Esophagus muscularis mucosa (tissue), 4 donors: ENCODE measurements around the gene FAM3B. TPM values are rescaled to one million over a fixed set of nuclear protein-coding genes. Genes with fewer than 3 reads are reported as not detected.
"Not testable (repeated sequence)": the region's sequence is repeated elsewhere in the genome, so short reads cannot be mapped to it uniquely, and the experiment has no call there.

Source experiments
- DNase-seq: peaks from one replicate; pipeline ENCODE4 v3.0.0-alpha.2; 2017; ENCODE audit errors: extremely low spot score
- H3K27ac ChIP-seq, 4 donors: fragments of 200-600 bp; sonication (generic); replicated peaks in 1 of 4; 1 replicate in 3 of 4; 2 replicates in 1 of 4; pipeline ENCODE4 v1.5.1; 2016 to 2019; ENCODE audit warnings: mild to moderate bottlenecking in 1 of 4
- H3K27me3 ChIP-seq, 4 donors: fragments of 200-600 bp; sonication (generic); one replicate each; pipeline versions ENCODE4 v1.5.1 to v1.6.0; 2016 to 2019
- H3K36me3 ChIP-seq, 4 donors: fragments of 200-600 bp; sonication (generic); one replicate each; pipeline ENCODE4 v1.5.1; 2016 to 2019
- H3K4me1 ChIP-seq, 4 donors: fragments of 200-600 bp; sonication (generic); one replicate each; pipeline ENCODE4 v1.5.1; 2016 to 2019
- H3K4me3 ChIP-seq, 4 donors: fragments of 200-600 bp; sonication (generic); 1 replicate in 2 of 4; 2 replicates in 2 of 4; pipeline ENCODE4 v1.5.1; 2016 to 2019; ENCODE audit warnings: mild to moderate bottlenecking in 4 of 4, moderate library complexity in 1 of 4
- H3K9me3 ChIP-seq, 4 donors: fragments of 200-600 bp; sonication (generic); 1 replicate in 3 of 4; 2 replicates in 1 of 4; pipeline ENCODE4 v1.5.1; 2016 to 2019
- EP300 ChIP-seq: sonication (generic); formaldehyde crosslinking; IDR thresholded peaks from one replicate; pipeline ENCODE4 v1.6.1; 2017; ENCODE audit warnings: antibody characterized with exemption
- POLR2A ChIP-seq: fragments of 450-650 bp; IDR thresholded peaks from one replicate; pipeline ENCODE4 v1.6.1; 2017; ENCODE audit warnings: antibody characterized with exemption, moderate library complexity, mild to moderate bottlenecking, low read depth
- POLR2AphosphoS5 ChIP-seq, 2 donors: sonication (generic); formaldehyde crosslinking; IDR thresholded peaks; one replicate each; pipeline ENCODE4 v1.6.1; 2017; ENCODE audit warnings: antibody characterized with exemption in 2 of 2
- WGBS: methylation state at CpG from one replicate; pipeline ENCODE4 v1.1.5; 2018; 5-methylcytosine and 5-hydroxymethylcytosine counted together
- intact Hi-C: fragments of 100-400 bp; cut with DNase I; formaldehyde crosslinking; loops from one replicate; pipeline ENCODE4 v1.15.1; 2023
- total RNA-seq, 4 donors: library from RNA; depleted of rRNA; stranded (reverse); fragments of >200 nt; gene quantifications; one replicate each; pipeline versions ENCODE4 v1.1.0 to v1.2.1, GENCODE V29; 2016
- TF ChIP-seq, protein P1 (sequence below), 3 experiments: fragments of 200-600 bp in 2 of 3; fragments of 450-650 bp in 1 of 3; sonication (generic) in 2 of 3; IDR thresholded peaks; one replicate each; pipeline ENCODE4 v1.5.1; 2017 to 2019; ENCODE audit warnings: antibody characterized with exemption in 3 of 3, mild to moderate bottlenecking in 2 of 3, moderate library complexity in 1 of 3

Gene FAM3B
- total RNA-seq, 4 donors from 2014 or later, result 0.45 TPM; not detected in 3

DNA sequence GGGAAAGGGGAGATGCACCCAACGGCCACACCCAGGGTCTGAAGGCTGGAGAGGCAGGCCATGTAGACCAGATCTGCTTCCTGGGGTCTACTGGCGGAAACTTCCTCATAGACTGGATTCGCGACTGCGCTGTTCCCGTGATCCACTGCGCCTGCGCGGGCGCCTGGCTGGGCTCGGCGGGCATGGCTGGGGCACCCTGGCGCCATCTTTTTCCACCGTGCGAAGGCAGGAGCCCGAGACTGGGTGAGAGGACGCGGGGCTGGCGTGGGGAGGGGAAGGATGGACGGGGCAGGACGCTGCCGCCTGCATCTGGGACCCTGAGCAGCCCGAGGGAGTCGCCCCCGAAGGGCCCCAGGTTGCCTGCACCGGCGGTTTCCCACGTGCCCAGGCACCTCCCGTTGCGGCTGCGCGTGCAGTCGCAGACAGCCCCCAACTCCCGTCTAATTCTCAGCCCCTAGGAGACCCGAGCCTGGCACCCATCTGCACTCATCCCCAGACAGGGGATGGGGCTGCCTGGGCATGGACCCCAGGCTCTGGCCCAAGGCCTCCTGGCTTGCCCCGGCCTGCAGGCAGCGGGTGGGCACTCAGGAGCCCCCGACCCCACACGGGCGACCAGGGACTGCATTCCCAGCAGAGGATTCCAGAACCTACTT, 12.4 kb upstream of the FAM3B start:
- H3K27ac ChIP-seq, result no peak overlapping the region
- no peak overlapping the region for H3K4me3 ChIP-seq
- peaks cover 0 to 14% (median 7%) of the 10 kb centered on the region in 4 donors for H3K9me3 ChIP-seq
- intact Hi-C loops, result no loop called here
- peaks cover 0 to 14% (median 0%) of the 10 kb centered on the region in 4 donors for H3K27me3 ChIP-seq
- 92% methylated on average over 35 of the region's 40 CpGs for WGBS
- TF ChIP-seq EP300, result no peak
- no peak for DNase-seq
- no peaks in the 10 kb centered on the region for H3K36me3 ChIP-seq
- no peaks in the 10 kb centered on the region for H3K4me1 ChIP-seq

DNA sequence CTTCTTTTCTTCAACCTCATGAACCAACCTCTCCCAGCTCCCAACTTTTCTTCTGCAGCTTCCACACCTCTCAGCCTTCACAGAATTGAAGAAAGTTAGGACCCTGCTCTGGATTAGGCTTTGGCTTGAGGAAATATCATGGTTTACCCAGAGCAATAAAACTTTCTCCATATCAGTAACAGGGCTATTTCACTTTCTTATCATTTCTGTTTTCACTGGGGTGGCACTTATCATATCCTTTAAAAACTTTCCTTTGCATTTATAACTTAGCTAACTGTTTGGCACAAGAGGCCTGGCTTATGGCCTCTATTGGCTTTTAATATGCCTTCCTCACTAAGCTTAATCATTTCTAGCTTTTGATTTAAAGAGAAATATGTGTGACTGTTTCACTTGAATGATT, 9.4 kb upstream of the FAM3B start:
- TF ChIP-seq EP300 (no peak), POLR2AphosphoS5 (IDR thresholded peaks at IDR 0.05) (no peak), POLR2A (no peak)
- TF ChIP-seq, protein P1, sequence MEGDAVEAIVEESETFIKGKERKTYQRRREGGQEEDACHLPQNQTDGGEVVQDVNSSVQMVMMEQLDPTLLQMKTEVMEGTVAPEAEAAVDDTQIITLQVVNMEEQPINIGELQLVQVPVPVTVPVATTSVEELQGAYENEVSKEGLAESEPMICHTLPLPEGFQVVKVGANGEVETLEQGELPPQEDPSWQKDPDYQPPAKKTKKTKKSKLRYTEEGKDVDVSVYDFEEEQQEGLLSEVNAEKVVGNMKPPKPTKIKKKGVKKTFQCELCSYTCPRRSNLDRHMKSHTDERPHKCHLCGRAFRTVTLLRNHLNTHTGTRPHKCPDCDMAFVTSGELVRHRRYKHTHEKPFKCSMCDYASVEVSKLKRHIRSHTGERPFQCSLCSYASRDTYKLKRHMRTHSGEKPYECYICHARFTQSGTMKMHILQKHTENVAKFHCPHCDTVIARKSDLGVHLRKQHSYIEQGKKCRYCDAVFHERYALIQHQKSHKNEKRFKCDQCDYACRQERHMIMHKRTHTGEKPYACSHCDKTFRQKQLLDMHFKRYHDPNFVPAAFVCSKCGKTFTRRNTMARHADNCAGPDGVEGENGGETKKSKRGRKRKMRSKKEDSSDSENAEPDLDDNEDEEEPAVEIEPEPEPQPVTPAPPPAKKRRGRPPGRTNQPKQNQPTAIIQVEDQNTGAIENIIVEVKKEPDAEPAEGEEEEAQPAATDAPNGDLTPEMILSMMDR (IDR thresholded peaks at IDR 0.05), result no peak
- no peak for DNase-seq
- intact Hi-C loops, result no loop called here
- Histone ChIP-seq H3K9me3 (peaks cover 0 to 8% (median 0%) of the 10 kb centered on the region in 4 donors), H3K27ac (no peak overlapping the region), H3K4me3 (no peak overlapping the region), H3K4me1 (no peaks in the 10 kb centered on the region), H3K27me3 (peaks cover 0 to 28% (median 0%) of the 10 kb centered on the region in 4 donors), H3K36me3 (no peaks in the 10 kb centered on the region)

DNA sequence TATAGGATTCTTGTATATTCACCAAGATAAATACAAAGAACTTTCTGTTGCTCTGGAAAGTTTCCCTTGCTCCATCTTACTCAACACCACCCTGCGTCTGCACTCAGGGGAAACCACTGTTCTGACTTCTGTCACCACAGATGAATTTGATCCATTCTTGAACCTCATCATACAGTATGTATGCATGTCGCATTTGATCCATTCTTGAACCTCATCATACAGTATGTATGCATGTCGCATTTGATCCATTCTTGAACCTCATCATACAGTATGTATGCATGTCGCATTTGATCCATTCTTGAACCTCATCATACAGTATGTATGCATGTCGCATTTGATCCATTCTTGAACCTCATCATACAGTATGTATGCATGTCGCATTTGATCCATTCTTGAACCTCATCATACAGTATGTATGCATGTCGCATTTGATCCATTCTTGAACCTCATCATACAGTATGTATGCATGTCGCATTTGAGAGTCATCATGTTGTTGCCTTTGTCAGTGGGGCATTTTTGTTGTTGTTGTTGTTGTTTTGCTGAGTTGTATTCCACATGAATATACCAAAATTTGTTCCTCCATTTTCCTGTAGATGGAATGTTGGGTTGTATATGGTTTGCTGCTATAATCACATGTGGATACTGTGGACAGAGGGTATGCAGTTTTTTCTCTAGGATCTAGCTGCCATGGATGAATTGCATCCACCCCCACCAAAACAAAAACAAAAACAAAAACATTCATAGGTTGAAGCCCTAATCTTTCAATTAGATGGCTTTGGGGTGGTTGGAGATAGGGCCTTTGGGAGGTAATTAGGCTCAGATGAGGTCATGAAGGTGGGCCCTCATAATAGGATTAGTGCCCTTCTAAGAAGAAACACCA, 3.1 kb upstream of the FAM3B start:
- WGBS, result 89% methylated on average over 6 of the region's 8 CpGs

DNA sequence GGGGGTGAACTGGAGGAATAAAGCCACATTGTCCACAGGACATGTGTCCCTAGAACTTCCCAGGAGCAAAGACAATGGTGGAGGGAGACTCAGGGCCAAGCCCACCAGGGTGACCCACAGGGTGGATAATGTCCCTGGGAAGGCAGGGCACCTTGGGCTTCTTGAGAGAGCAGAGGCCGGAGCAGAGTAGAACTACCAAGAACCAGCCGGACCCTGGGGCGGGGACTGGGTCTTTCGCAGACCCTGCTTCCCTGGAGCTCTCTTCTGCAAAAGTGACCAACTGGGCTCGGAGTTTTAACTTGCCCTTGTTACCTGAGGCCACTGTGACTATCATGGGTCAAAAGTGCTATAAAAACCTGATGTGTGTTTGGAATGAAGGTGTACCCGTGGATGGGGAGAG, 875 bp upstream of the FAM3B start:
- no peak overlapping the region for H3K27ac ChIP-seq

More for the DNA sequence above, 3.1 kb upstream of the FAM3B start:
- Histone ChIP-seq H3K4me1 (peaks cover 10 to 14% (median 13%) of the 10 kb centered on the region in 4 donors), H3K27me3 (peaks cover 0 to 43% (median 14%) of the 10 kb centered on the region in 4 donors)
- H3K27ac ChIP-seq, H3K36me3 ChIP-seq, intact Hi-C loops, H3K9me3 ChIP-seq, H3K4me3 ChIP-seq, DNase-seq: not testable (repeated sequence)

DNA sequence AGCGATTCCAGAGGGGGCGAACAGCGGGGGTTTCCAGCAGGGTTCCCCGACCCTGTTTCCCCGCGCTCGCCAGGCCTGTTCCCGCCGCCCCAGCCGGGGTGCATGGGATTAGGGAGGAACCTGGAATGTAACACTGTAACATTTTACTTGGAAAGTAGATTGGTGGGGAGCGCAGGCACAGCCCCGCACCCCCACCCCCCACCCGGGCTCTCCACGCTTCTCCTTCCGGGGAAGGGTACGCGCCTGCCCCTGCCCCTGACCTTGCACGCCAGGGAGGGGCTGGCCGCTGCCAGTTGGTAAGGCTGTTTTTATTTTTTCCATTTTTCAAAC, 427 bp downstream of the FAM3B start:
- no peak for TF ChIP-seq EP300
- no peak for TF ChIP-seq POLR2A
- TF ChIP-seq POLR2AphosphoS5 (IDR thresholded peaks at IDR 0.05), result no peak
- TF ChIP-seq, protein P1 (IDR thresholded peaks at IDR 0.05), result no peak
- intact Hi-C loops, result no loop called here
- no peaks in the 10 kb centered on the region for H3K9me3 ChIP-seq
- H3K36me3 ChIP-seq, result no peaks in the 10 kb centered on the region
- peak overlapping the region; percentile 36 to 55 (median 42) for H3K4me3 ChIP-seq
- H3K27me3 ChIP-seq, result peaks cover 0 to 36% (median 14%) of the 10 kb centered on the region in 4 donors
- H3K4me1 ChIP-seq, result peaks cover 10 to 14% (median 13%) of the 10 kb centered on the region in 4 donors
- no peak overlapping the region for H3K27ac ChIP-seq
- no peak for DNase-seq
- 13% methylated on average over 2 of the region's 19 CpGs for WGBS

More for the DNA sequence above, 875 bp upstream of the FAM3B start:
- WGBS, result 90% methylated on average over 5 of the region's 6 CpGs
- intact Hi-C loops, result no loop called here
- no peaks in the 10 kb centered on the region for H3K9me3 ChIP-seq
- H3K27me3 ChIP-seq, result peaks cover 0 to 37% (median 14%) of the 10 kb centered on the region in 4 donors
- H3K36me3 ChIP-seq, result no peaks in the 10 kb centered on the region
- H3K4me1 ChIP-seq, result peaks cover 10 to 14% (median 13%) of the 10 kb centered on the region in 4 donors
- DNase-seq, result no peak
- H3K4me3 ChIP-seq, result no peak overlapping the region
- no peak for TF ChIP-seq POLR2A
- TF ChIP-seq, protein P1 (IDR thresholded peaks at IDR 0.05), result no peak
- no peak for TF ChIP-seq EP300
- no peak for TF ChIP-seq POLR2AphosphoS5 (IDR thresholded peaks at IDR 0.05)
